Measurements from ENCODE around the gene SRPX.

- TF ChIP-seq CTCF (IDR thresholded peaks at IDR 0.05) (no peak), ZFX (IDR thresholded peaks at IDR 0.05; ENCODE audit: borderline replicate concordance) (no peak)
These were observed 103.2 kb downstream of the SRPX start for GRCh38 chrX:38117485-38117884.
